Naive B cell (primary cell): ENCODE data around the gene CTNNB1. TPM values are rescaled to one million over a fixed set of nuclear protein-coding genes. Genes with fewer than 3 reads are reported as not detected.
A peak's percentile ranks its signal among the peaks of the same experiment; 100 is the strongest.

ENCODE experiments used
- ATAC-seq, 2 donors: fragments of 150-1000 bp; cut with Tn5 transposase; 2 replicates each; pipeline ENCODE4 v1.10.0; 2021; ENCODE audit warnings: low read depth in 2 of 2, mild to moderate bottlenecking in 2 of 2, moderate library complexity in 2 of 2
- DNase-seq: peaks from one replicate; pipeline ENCODE4 v3.0.0; 2022
- H3K27ac Mint-ChIP-seq, 6 donors: one replicate each; pipeline ENCODE4 v1.8.0; 2020 to 2022; ENCODE audit warnings: mild to moderate bottlenecking in 6 of 6, mixed read lengths in 6 of 6, moderate library complexity in 5 of 6, inconsistent platforms in 2 of 6
- H3K27me3 Mint-ChIP-seq, 3 donors: one replicate each; pipeline ENCODE4 v1.8.0; 2021 to 2022; ENCODE audit warnings: mixed read lengths in 3 of 3, mild to moderate bottlenecking in 1 of 3
- H3K36me3 Mint-ChIP-seq, 2 donors: one replicate each; pipeline ENCODE4 v1.8.0; 2020 to 2022; ENCODE audit warnings: mixed read lengths in 2 of 2, inconsistent platforms in 1 of 2, mild to moderate bottlenecking in 1 of 2
- H3K4me1 Mint-ChIP-seq, 3 donors: one replicate each; pipeline ENCODE4 v1.8.0; 2020 to 2022; ENCODE audit warnings: mixed read lengths in 3 of 3, inconsistent platforms in 1 of 3, mild to moderate bottlenecking in 1 of 3, moderate library complexity in 1 of 3
- H3K4me3 Mint-ChIP-seq, 8 donors: one replicate each; pipeline ENCODE4 v1.8.0; 2020 to 2022; ENCODE audit warnings: mild to moderate bottlenecking in 8 of 8, mixed read lengths in 8 of 8, moderate library complexity in 8 of 8, inconsistent platforms in 2 of 8
- H3K9me3 Mint-ChIP-seq, 7 donors: one replicate each; pipeline ENCODE4 v1.8.0; 2020 to 2022; ENCODE audit warnings: mixed read lengths in 7 of 7, mild to moderate bottlenecking in 5 of 7, inconsistent platforms in 2 of 7, moderate library complexity in 1 of 7
- polyA plus RNA-seq, 6 donors: library from polyadenylated mRNA; unstranded; fragments of 300-500 nt; fragmentation: Illumina TruSeq; gene quantifications; one replicate each; pipeline ENCODE4 v1.2.3, GENCODE V29; 2021; ENCODE audit warnings: low read depth in 6 of 6

CTNNB1 gene
- 10 to 100 TPM; 32.8 to 86.1 (median 43.0) TPM for polyA plus RNA-seq

- DNase-seq, result peak; percentile 93
- ATAC-seq, result peak; percentile 78 to 79
- peak within 1 kb of the TSS; percentile 94 to 99 (median 95) for H3K4me3 Mint-ChIP-seq
- no peaks in the 10 kb centered on the region for H3K9me3 Mint-ChIP-seq
- H3K36me3 Mint-ChIP-seq, result no peaks in the 10 kb centered on the region
- H3K27me3 Mint-ChIP-seq, result peaks cover 3 to 6% (median 5%) of the 10 kb centered on the region in 3 donors
- H3K4me1 Mint-ChIP-seq, result peaks cover 32 to 45% (median 43%) of the 10 kb centered on the region in 3 donors
- H3K27ac Mint-ChIP-seq, result peak within 1 kb of the TSS; percentile 87 to 100 (median 98)
Observed at GRCh38 chr3:41198950-41199865, at the start of gene CTNNB1. Gene CTNNB1, plus strand, starts transcription at chr3:41199505. Its CDS starts 24,564 bp downstream, at chr3:41224069.

DNA sequence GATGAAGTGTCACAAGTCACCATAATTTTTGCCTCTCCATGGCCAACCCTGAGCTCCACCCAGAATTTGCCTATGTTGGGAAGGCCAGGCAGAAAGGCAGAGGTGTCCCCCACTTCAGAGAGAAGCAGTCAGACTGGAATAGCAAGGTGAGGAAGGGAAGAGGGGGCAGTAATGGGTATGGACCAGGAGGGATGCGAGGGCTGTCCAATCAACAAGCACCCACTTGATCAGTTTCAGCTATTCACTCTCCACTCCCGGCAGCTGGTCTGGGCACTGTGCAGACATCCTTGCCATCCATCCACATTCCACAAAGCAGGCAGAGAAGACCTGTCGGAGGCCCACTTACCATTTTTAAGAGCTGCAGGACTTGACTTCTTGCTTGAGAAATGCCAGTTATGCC is 43.5 kb upstream of the CTNNB1 start:
- no peaks in the 10 kb centered on the region for H3K36me3 Mint-ChIP-seq
- H3K4me3 Mint-ChIP-seq, result no peak overlapping the region
- peaks cover 4 to 10% (median 5%) of the 10 kb centered on the region in 3 donors for H3K27me3 Mint-ChIP-seq
- no peak for ATAC-seq
- no peak overlapping the region for H3K27ac Mint-ChIP-seq
- H3K9me3 Mint-ChIP-seq, result no peaks in the 10 kb centered on the region
- no peaks in the 10 kb centered on the region for H3K4me1 Mint-ChIP-seq
- no peak for DNase-seq

DNA sequence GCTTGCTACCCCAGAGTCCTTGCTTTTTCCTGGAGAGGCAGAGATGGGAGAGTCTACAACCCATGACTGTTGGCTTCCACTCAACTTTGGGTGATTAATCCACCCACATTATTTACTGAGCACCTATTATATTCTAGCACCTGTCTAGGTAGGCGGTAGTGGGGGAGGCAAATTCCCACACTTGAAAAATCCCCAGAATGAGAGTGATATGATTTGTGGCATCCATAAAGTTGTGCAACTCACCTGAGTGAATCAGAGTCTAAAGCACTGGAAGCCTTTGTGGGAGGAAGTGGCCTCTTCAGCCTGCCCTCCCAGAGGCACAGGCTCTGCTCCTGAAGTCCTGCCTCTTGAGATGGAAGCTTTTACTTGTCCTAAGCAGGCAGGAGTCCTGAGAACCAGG is 40.4 kb upstream of the CTNNB1 start:
- ATAC-seq (no peak), DNase-seq (no peak)
- Mint-ChIP-seq H3K4me3 (no peak overlapping the region), H3K36me3 (no peaks in the 10 kb centered on the region), H3K9me3 (no peaks in the 10 kb centered on the region), H3K4me1 (no peaks in the 10 kb centered on the region), H3K27ac (no peak overlapping the region), H3K27me3 (peaks cover 4 to 10% (median 5%) of the 10 kb centered on the region in 3 donors)

DNA sequence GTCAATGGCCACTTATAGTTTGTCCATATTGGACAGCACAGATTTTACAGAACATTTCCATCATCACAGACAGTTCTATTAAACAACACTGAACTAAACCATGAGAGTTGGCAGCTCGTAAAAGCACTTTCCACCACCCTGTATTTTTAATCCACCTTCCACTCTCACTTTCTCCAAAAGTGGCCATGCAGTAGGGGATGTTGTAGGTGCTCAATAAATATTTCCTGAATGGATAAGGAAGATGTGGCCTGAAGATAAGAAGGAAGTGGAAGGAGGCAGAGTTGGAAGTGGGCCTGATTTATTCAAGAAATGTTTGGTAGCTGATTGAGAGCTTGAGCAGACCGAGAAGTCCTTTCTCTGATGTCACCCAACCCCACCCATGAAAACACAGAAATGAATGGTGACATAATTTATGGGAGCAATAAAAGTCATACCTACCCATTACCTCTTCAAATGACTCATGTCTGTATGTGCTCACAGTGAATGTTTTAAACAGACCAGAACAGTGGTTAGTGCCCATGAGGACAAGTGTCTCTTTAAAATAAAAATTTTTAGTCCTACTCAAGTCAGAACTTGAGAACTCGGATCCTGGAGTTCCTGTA is 39.6 kb upstream of the CTNNB1 start:
- no peaks in the 10 kb centered on the region for H3K9me3 Mint-ChIP-seq
- H3K36me3 Mint-ChIP-seq, result no peaks in the 10 kb centered on the region
- no peaks in the 10 kb centered on the region for H3K4me1 Mint-ChIP-seq
- DNase-seq (no peak), ATAC-seq (no peak)
- no peak overlapping the region for H3K4me3 Mint-ChIP-seq
- H3K27me3 Mint-ChIP-seq, result peaks cover 4 to 10% (median 5%) of the 10 kb centered on the region in 3 donors
- peak overlapping the region in 1 of 6 donors; percentile 6 for H3K27ac Mint-ChIP-seq

GRCh38 chr3:41162541-41162940 is 36.8 kb upstream of the CTNNB1 start:
- H3K9me3 Mint-ChIP-seq, result no peaks in the 10 kb centered on the region
- H3K4me3 Mint-ChIP-seq, result no peak overlapping the region
- no peak for ATAC-seq
- no peak for DNase-seq
- H3K27me3 Mint-ChIP-seq, result peaks cover 0 to 14% (median 9%) of the 10 kb centered on the region in 3 donors
- H3K4me1 Mint-ChIP-seq, result no peaks in the 10 kb centered on the region
- H3K27ac Mint-ChIP-seq, result peak overlapping the region in 1 of 6 donors; percentile 40
- H3K36me3 Mint-ChIP-seq, result no peaks in the 10 kb centered on the region

DNA sequence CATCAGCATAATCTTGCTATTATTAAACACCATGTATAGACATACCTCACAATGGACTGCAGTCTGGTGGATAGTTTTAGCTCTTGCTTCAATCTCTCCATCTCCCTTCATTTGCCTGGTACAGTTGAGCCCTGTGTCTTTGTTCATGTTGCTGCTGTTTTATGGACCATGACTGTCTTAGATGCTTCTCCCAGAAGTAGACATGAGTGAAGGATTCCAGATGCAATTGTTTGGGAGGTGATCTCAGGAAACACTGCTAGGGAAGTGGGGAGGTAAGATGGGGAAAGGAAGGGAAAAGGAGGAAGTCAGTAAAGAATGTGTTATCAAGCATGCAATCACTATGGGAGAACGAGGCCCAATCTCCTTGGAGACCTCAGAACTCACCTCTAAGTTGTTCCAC is 36.3 kb upstream of the CTNNB1 start:
- no peaks in the 10 kb centered on the region for H3K4me1 Mint-ChIP-seq
- H3K9me3 Mint-ChIP-seq, result no peaks in the 10 kb centered on the region
- peaks cover 0 to 16% (median 11%) of the 10 kb centered on the region in 3 donors for H3K27me3 Mint-ChIP-seq
- DNase-seq (no peak), ATAC-seq (no peak)
- H3K27ac Mint-ChIP-seq, result no peak overlapping the region
- H3K36me3 Mint-ChIP-seq, result no peaks in the 10 kb centered on the region
- no peak overlapping the region for H3K4me3 Mint-ChIP-seq

- Mint-ChIP-seq H3K36me3 (no peaks in the 10 kb centered on the region), H3K9me3 (peaks cover 0 to under 1% (median 0%) of the 10 kb centered on the region in 7 donors), H3K27me3 (peaks cover 0 to 20% (median 10%) of the 10 kb centered on the region in 3 donors), H3K4me1 (no peaks in the 10 kb centered on the region), H3K4me3 (peak overlapping the region in 1 of 8 donors; percentile 22), H3K27ac (peak overlapping the region in 2 of 6 donors; percentile 22 to 53)
- no peak for DNase-seq
- ATAC-seq, result no peak
Observed at GRCh38 chr3:41163421-41163820, 35.9 kb upstream of the CTNNB1 start.

- Mint-ChIP-seq H3K27ac (no peak overlapping the region), H3K9me3 (peaks cover 0 to 3% (median 0%) of the 10 kb centered on the region in 7 donors), H3K27me3 (peaks cover 0 to 33% (median 15%) of the 10 kb centered on the region in 3 donors), H3K4me1 (no peaks in the 10 kb centered on the region), H3K36me3 (no peaks in the 10 kb centered on the region), H3K4me3 (no peak overlapping the region)
- no peak for ATAC-seq
- no peak for DNase-seq
Observed at GRCh38 chr3:41164777-41165176, 34.5 kb upstream of the CTNNB1 start.

DNA sequence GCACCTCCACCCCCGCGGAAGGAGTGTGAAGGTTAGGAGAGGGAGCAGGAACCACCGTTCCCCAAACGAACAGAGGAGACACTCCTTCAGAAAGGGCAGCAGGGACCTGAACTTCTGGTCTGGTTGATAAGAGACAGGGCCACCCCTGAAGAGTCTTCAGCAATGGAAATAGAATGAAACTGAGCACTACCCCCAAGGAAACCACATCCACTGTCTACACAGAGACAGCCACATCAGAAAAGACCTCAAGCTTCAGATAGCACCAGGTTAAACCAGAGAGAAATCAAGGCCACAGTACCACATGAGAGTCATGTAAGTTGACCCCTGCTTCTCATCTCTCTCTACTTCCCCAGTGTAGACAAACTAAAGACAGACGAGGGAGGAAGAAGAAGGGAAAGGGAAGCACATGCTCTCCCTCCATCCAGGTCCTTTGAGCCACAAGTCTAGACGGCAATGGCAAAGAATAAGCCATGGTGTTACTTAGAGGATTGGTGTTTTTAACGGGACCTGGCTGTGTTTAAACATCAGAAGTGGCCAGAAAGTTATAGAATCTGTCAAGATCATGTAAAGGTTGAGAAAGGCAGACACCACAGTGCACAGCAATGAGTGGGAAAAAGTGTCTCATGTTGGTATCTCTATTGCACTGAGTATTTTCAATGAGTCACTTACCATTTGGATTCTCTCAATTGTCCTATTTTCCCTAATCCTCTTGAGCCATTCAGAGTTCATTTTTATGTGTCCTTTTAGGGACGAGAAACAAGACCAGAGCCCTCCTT is 31.4 kb upstream of the CTNNB1 start:
- H3K4me3 Mint-ChIP-seq, result no peak overlapping the region
- peaks cover 0 to 3% (median 0%) of the 10 kb centered on the region in 7 donors for H3K9me3 Mint-ChIP-seq
- no peak overlapping the region for H3K27ac Mint-ChIP-seq
- no peaks in the 10 kb centered on the region for H3K36me3 Mint-ChIP-seq
- no peaks in the 10 kb centered on the region for H3K4me1 Mint-ChIP-seq
- peaks cover 11 to 46% (median 19%) of the 10 kb centered on the region in 3 donors for H3K27me3 Mint-ChIP-seq
- ATAC-seq (no peak), DNase-seq (no peak)

DNA sequence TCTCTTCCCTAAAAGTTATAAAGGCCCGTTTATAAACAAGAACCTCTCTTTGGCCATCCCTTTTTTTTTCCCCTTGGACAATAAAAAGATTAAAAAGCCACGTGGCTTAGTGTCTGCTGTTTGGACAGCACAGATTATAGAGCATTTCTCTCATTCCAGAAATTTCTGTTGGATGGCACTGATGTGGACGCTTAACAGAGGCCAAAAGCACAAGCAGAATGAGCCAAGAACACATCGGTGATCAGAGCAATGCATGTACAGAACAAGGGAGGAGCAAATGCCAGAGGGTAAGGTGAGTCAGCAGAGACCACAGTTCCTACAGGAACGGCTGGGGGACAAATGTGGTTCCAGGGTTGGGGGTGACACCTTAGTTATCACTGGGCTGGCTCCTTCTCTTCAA is 30.3 kb upstream of the CTNNB1 start:
- Mint-ChIP-seq H3K9me3 (peaks cover 0 to 3% (median 0%) of the 10 kb centered on the region in 7 donors), H3K27ac (no peak overlapping the region), H3K27me3 (peaks cover 13 to 46% (median 19%) of the 10 kb centered on the region in 3 donors), H3K4me1 (no peaks in the 10 kb centered on the region), H3K4me3 (no peak overlapping the region), H3K36me3 (no peaks in the 10 kb centered on the region)
- ATAC-seq, result no peak
- no peak for DNase-seq

DNA sequence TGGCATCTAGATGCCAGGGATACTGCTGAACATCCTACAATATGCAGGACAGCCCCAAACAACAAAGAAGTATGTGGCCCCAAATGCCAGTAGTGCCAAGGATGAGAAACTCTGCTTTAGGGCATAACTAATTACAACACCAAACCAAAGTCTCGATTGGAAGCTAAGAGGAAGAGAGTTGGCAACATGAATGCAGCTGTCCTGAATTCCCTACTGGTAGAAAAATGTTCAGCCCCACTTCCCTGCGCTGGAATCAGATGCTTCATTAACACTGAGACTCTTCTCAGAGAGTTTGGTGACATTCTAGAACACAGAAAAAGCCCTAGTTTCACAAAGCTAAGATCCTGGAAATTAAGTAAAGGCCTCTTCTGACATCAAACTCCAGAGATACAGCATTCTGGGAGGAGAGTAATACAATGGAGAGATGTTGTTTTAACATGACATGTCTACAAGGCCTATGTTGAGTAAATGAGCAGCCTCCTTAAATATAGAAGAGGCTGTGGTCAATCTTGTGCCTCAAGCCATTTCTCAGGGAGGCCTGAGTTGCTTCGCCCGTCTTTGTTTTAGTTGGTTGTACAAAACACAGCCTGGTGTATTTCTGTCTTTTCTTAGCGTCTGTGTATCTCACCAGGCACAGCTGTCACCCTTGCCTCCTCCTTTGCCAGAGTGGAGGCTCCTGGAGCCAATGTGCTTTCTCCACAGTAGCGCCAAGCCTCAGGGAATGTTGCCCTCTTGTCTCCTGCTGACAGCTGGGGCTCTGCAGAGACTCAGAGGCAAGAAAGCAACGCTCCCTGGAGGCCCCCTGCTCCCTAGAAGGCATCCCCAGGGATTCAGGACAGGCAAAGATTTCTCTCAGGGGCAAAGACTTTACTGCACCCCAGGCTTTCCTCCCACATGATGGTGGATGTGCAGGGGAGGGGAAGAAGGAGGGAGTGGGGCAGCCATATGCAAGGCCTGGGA is 25.1 kb upstream of the CTNNB1 start:
- peaks cover 0 to 2% (median 0%) of the 10 kb centered on the region in 7 donors for H3K9me3 Mint-ChIP-seq
- H3K36me3 Mint-ChIP-seq, result no peaks in the 10 kb centered on the region
- H3K27ac Mint-ChIP-seq, result peak overlapping the region in 1 of 6 donors; percentile 35
- H3K4me3 Mint-ChIP-seq, result no peak overlapping the region
- H3K27me3 Mint-ChIP-seq, result peaks cover 18 to 25% (median 22%) of the 10 kb centered on the region in 3 donors
- no peak for DNase-seq
- no peak for ATAC-seq
- no peaks in the 10 kb centered on the region for H3K4me1 Mint-ChIP-seq

DNA sequence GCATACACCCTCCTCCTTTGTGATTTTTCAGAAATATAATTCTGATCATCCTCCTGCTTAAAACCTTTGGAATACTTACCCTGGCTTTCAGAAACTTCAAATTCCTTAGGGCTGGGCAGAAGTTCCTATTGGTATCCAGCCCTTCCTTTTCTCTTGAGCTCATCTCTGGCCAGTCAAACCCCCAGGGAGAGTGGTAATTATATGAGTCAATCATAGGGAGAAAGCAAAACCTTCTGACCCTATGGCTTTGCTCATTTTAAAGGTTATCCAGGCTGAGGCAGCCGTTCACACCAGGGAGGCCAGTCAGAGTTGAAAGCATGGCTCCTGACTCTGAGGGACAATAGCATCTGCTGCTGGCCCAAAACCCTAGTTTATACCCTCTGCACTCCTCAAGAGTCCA is 23.9 kb upstream of the CTNNB1 start:
- no peak for ATAC-seq
- H3K27me3 Mint-ChIP-seq, result peaks cover 18 to 26% (median 24%) of the 10 kb centered on the region in 3 donors

More for the DNA sequence above, 23.9 kb upstream of the CTNNB1 start:
- no peaks in the 10 kb centered on the region for H3K36me3 Mint-ChIP-seq
- H3K9me3 Mint-ChIP-seq, result peaks cover 0 to 2% (median 0%) of the 10 kb centered on the region in 7 donors
- no peak for DNase-seq
- H3K4me3 Mint-ChIP-seq, result no peak overlapping the region
- H3K4me1 Mint-ChIP-seq, result no peaks in the 10 kb centered on the region
- no peak overlapping the region for H3K27ac Mint-ChIP-seq
